B cell (primary cell): ENCODE results near the gene CC2D1B.

Experiments
- EZH2 ChIP-seq: IDR thresholded peaks from 2 replicates; pipeline ENCODE4 v1.6.1; 2012; ENCODE audit warnings: borderline replicate concordance, low read depth, mild to moderate bottlenecking, moderate library complexity, low read length; ENCODE audit not compliant: insufficient read depth, poor library complexity, severe bottlenecking
- TF ChIP-seq, protein P1 (sequence below): fragments of 200-600 bp; IDR thresholded peaks from one replicate; pipeline ENCODE4 v1.8.0; 2022; ENCODE audit warnings: antibody characterized with exemption, mild to moderate bottlenecking

- TF ChIP-seq, protein P1, sequence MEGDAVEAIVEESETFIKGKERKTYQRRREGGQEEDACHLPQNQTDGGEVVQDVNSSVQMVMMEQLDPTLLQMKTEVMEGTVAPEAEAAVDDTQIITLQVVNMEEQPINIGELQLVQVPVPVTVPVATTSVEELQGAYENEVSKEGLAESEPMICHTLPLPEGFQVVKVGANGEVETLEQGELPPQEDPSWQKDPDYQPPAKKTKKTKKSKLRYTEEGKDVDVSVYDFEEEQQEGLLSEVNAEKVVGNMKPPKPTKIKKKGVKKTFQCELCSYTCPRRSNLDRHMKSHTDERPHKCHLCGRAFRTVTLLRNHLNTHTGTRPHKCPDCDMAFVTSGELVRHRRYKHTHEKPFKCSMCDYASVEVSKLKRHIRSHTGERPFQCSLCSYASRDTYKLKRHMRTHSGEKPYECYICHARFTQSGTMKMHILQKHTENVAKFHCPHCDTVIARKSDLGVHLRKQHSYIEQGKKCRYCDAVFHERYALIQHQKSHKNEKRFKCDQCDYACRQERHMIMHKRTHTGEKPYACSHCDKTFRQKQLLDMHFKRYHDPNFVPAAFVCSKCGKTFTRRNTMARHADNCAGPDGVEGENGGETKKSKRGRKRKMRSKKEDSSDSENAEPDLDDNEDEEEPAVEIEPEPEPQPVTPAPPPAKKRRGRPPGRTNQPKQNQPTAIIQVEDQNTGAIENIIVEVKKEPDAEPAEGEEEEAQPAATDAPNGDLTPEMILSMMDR, result no peak
- no peak for TF ChIP-seq EZH2
Observed at GRCh38 chr1:52367272-52367671, 1.3 kb upstream of the CC2D1B start.
